ENCODE measurements around the gene SSRP1. TPM values are rescaled to one million over a fixed set of nuclear protein-coding genes. Genes with fewer than 3 reads are reported as not detected.

SSRP1 gene
- total and polyA plus RNA-seq, 7 donors, result 30.5 to 91.3 (median 54.6) TPM

DNA sequence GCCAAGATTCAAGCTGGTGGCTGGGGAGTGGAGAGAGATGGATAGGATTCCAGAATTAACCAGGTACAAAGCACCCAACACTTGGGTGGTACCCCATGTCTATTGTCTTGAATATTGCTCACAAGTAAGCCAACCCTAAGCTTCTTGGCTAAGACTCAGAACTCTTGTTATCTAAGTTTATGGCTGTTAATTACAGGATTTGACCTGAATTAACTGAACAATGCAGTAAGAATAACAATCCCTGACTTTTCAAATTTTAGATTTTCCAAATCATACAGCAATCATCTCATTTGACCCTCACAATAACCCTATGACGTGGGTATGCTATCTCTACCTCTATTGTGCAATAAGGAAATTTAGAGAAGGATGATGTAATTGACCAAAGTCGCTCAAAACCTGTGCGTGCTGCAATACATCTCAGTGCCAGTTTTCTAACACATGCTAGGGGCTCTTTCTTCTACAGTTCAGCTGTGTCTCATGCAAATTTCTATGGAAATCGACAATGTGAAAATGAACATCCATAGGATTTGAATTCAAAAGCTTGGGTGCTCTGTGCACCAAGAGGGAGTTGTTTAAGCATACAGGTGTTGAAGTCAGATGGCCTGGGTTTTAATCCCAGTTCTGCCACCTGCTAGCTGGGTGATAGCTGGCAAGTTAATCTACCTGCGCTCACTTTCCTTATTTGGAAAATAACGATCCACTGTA is 58.6 kb downstream of the SSRP1 start:
- intact Hi-C loops (cut with DNase I), result no loop called here
- Histone ChIP-seq H3K36me3 (no peaks in the 10 kb centered on the region), H3K27me3 (no peaks in the 10 kb centered on the region), H3K4me1 (peaks cover 0 to 14% (median 7%) of the 10 kb centered on the region in 4 donors), H3K4me3 (no peak overlapping the region), H3K9me3 (peaks cover 0 to 6% (median 0%) of the 10 kb centered on the region in 4 donors), H3K27ac (peak overlapping the region in 3 of 4 donors; percentile 15 to 75 (median 17))
- TF ChIP-seq POLR2AphosphoS5 (IDR thresholded peaks at IDR 0.05) (no peak), POLR2A (IDR thresholded peaks at IDR 0.05) (no peak)
- no peak for DNase-seq
- WGBS, 2 donors, result 18 to 58% methylated on average over 6 of the region's 6 CpGs

GRCh38 chr11:57276169-57276970 is 59.3 kb downstream of the SSRP1 start:
- Histone ChIP-seq H3K4me1 (peaks cover 0 to 14% (median 7%) of the 10 kb centered on the region in 4 donors), H3K27ac (peak overlapping the region in 2 of 4 donors; percentile 15 to 75), H3K27me3 (no peaks in the 10 kb centered on the region), H3K4me3 (no peak overlapping the region), H3K36me3 (no peaks in the 10 kb centered on the region), H3K9me3 (peaks cover 0 to 6% (median 0%) of the 10 kb centered on the region in 4 donors)
- TF ChIP-seq, protein P1, sequence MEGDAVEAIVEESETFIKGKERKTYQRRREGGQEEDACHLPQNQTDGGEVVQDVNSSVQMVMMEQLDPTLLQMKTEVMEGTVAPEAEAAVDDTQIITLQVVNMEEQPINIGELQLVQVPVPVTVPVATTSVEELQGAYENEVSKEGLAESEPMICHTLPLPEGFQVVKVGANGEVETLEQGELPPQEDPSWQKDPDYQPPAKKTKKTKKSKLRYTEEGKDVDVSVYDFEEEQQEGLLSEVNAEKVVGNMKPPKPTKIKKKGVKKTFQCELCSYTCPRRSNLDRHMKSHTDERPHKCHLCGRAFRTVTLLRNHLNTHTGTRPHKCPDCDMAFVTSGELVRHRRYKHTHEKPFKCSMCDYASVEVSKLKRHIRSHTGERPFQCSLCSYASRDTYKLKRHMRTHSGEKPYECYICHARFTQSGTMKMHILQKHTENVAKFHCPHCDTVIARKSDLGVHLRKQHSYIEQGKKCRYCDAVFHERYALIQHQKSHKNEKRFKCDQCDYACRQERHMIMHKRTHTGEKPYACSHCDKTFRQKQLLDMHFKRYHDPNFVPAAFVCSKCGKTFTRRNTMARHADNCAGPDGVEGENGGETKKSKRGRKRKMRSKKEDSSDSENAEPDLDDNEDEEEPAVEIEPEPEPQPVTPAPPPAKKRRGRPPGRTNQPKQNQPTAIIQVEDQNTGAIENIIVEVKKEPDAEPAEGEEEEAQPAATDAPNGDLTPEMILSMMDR (IDR thresholded peaks at IDR 0.05), result no peak
- TF ChIP-seq POLR2A (IDR thresholded peaks at IDR 0.05) (no peak), POLR2AphosphoS5 (IDR thresholded peaks at IDR 0.05) (no peak), EP300 (IDR thresholded peaks at IDR 0.05) (no peak)
- WGBS, 2 donors, result 44 to 71% methylated on average over 3 of the region's 3 CpGs
- DNase-seq, result no peak
- intact Hi-C loops (cut with DNase I), result no loop called here

Other genes with a start within 250 kb of the SSRP1 start
- 1 to 10 TPM in 1 of 4 donors, under 1 TPM in 3; 0.66 to 1.4 (median 0.89) TPM for gene LRRC55, start 153.9 kb downstream of the SSRP1 start, total RNA-seq
- gene LRRC55, start 153.9 kb downstream of the SSRP1 start, polyA plus RNA-seq, result under 1 TPM in 1 of 3 donors, not detected in 2; 0.63 TPM
- 1 to 10 TPM in 1 of 4 donors, under 1 TPM in 3; 0.54 to 1.8 (median 0.77) TPM for gene APLNR, start 98.6 kb downstream of the SSRP1 start, total RNA-seq
- gene APLNR, start 98.6 kb downstream of the SSRP1 start, polyA plus RNA-seq, result 1 to 10 TPM in 1 of 3 donors, under 1 TPM in 2; under 0.01 to 2.6 (median 0.46) TPM
- gene TNKS1BP1, start 10.9 kb downstream of the SSRP1 start, total RNA-seq, result 10 to 100 TPM; 26.4 to 51.2 (median 37.8) TPM
- 100 to 1,000 TPM in 1 of 3 donors, 10 to 100 TPM in 2; 43.8 to 133 (median 68.4) TPM for gene TNKS1BP1, start 10.9 kb downstream of the SSRP1 start, polyA plus RNA-seq
- gene P2RX3, start 2.5 kb upstream of the SSRP1 start, total RNA-seq, result under 1 TPM in 1 of 4 donors, not detected in 3; 0.36 TPM
- gene P2RX3, start 2.5 kb upstream of the SSRP1 start, polyA plus RNA-seq, result under 1 TPM in 1 of 3 donors, not detected in 2; 0.07 TPM
- not detected for gene PRG3, start 45.3 kb upstream of the SSRP1 start, total RNA-seq
- gene PRG3, start 45.3 kb upstream of the SSRP1 start, polyA plus RNA-seq, result not detected
- gene PRG2, start 54.8 kb upstream of the SSRP1 start, total RNA-seq, result not detected
- gene PRG2, start 54.8 kb upstream of the SSRP1 start, polyA plus RNA-seq, result not detected
- 10 to 100 TPM; 25.2 to 43.9 (median 31.9) TPM for gene SLC43A3, start 91.2 kb upstream of the SSRP1 start, total RNA-seq
- 10 to 100 TPM; 11.3 to 16.9 (median 12.6) TPM for gene SLC43A3, start 91.2 kb upstream of the SSRP1 start, polyA plus RNA-seq
- under 1 TPM in 2 of 4 donors, not detected in 2; 0.41 to 0.66 TPM for gene RTN4RL2, start 124.6 kb upstream of the SSRP1 start, total RNA-seq
- under 1 TPM in 2 of 3 donors, not detected in 1; 0.60 to 0.63 TPM for gene RTN4RL2, start 124.6 kb upstream of the SSRP1 start, polyA plus RNA-seq
- 10 to 100 TPM; 19.1 to 32.4 (median 27.4) TPM for gene SLC43A1, start 179.8 kb upstream of the SSRP1 start, total RNA-seq
- 10 to 100 TPM in 1 of 3 donors, 1 to 10 TPM in 1, under 1 TPM in 1; 0.92 to 14.3 (median 5.4) TPM for gene SLC43A1, start 179.8 kb upstream of the SSRP1 start, polyA plus RNA-seq
- 10 to 100 TPM; 22.4 to 59.7 (median 33.0) TPM for gene TIMM10, start 194.9 kb upstream of the SSRP1 start, total RNA-seq
- gene TIMM10, start 194.9 kb upstream of the SSRP1 start, polyA plus RNA-seq, result 10 to 100 TPM; 48.0 to 62.9 (median 52.7) TPM
- gene SMTNL1, start 201.7 kb upstream of the SSRP1 start, total RNA-seq, result not detected
- gene SMTNL1, start 201.7 kb upstream of the SSRP1 start, polyA plus RNA-seq, result not detected
- 10 to 100 TPM; 26.5 to 37.8 (median 32.5) TPM for gene UBE2L6, start 231.8 kb upstream of the SSRP1 start, total RNA-seq
- gene UBE2L6, start 231.8 kb upstream of the SSRP1 start, polyA plus RNA-seq, result 100 to 1,000 TPM in 1 of 3 donors, 10 to 100 TPM in 2; 42.6 to 106 (median 62.9) TPM